OCI-LY7 (cell line): Measurements from ENCODE around the gene SUCLA2. TPM values are rescaled to one million over a fixed set of nuclear protein-coding genes. Genes with fewer than 3 reads are reported as not detected.

Experiments
- BruUV-seq: library from RNA; stranded (reverse); fragments of 400-500 nt; replicated peaks from 2 replicates; lab custom pipeline; 2021; lab: Mats Ljungman, UMichigan
- CTCF ChIA-PET: fragments of 300-600 bp; sonication (Branson Sonifier 250); formaldehyde crosslinking; loops from one replicate; lab custom pipeline; 2022; ENCODE audit warnings: antibody characterized with exemption; ENCODE audit not compliant: unreplicated experiment; lab: Charles Lee
- POLR2A ChIA-PET: fragments of 300-600 bp; sonication (Branson Sonifier 250); formaldehyde crosslinking; loops from one replicate; lab custom pipeline; 2022; ENCODE audit warnings: antibody characterized with exemption; lab: Charles Lee
- DNase-seq: peaks from one replicate; pipeline ENCODE4 v3.0.0-alpha.2; 2015; ENCODE audit warnings: low spot score
- H2AFZ ChIP-seq: fragments of 200-600 bp; sonication (generic), shearing (Covaris generic); 2 replicates; pipeline ENCODE4 v1.6.1; 2014; ENCODE audit warnings: mild to moderate bottlenecking, antibody characterized with exemption, low read length, moderate library complexity
- H3K27ac ChIP-seq: fragments of 200-600 bp; sonication (generic); 2 replicates; pipeline ENCODE4 v1.5.1; 2014; ENCODE audit warnings: mixed run types, low read depth, mild to moderate bottlenecking, moderate library complexity, low read length, inconsistent platforms; ENCODE audit not compliant: poor library complexity, severe bottlenecking
- H3K36me3 ChIP-seq: fragments of 200-600 bp; sonication (generic); 2 replicates; pipeline ENCODE4 v1.6.1; 2014; ENCODE audit warnings: mild to moderate bottlenecking, antibody characterized with exemption, low read length, moderate library complexity, mixed read lengths; ENCODE audit not compliant: insufficient read depth
- H3K4me1 ChIP-seq: fragments of 200-600 bp; sonication (generic); 2 replicates; pipeline ENCODE4 v1.5.1; 2014; ENCODE audit warnings: mild to moderate bottlenecking, low read length; ENCODE audit not compliant: insufficient read depth, poor library complexity, severe bottlenecking
- H3K4me2 ChIP-seq: fragments of 200-600 bp; sonication (generic); 2 replicates; pipeline ENCODE4 v1.6.1; 2014; ENCODE audit warnings: mild to moderate bottlenecking, low read length
- H3K4me3 ChIP-seq: fragments of 200-600 bp; sonication (generic); 2 replicates; pipeline ENCODE4 v1.5.1; 2014; ENCODE audit warnings: mild to moderate bottlenecking, low read depth, low read length; ENCODE audit not compliant: poor library complexity, severe bottlenecking
- H3K79me2 ChIP-seq: fragments of 200-600 bp; sonication (generic); 2 replicates; pipeline ENCODE4 v1.6.1; 2016; ENCODE audit warnings: low read depth, mild to moderate bottlenecking, low read length, moderate library complexity, mixed read lengths; ENCODE audit not compliant: insufficient read depth
- H3K9me2 ChIP-seq: fragments of 200-600 bp; sonication (generic); 2 replicates; pipeline ENCODE4 v1.6.1; 2016; ENCODE audit warnings: mild to moderate bottlenecking, low read length, mixed read lengths; ENCODE audit not compliant: insufficient read depth
- H3K9me3 ChIP-seq: fragments of 200-600 bp; sonication (generic); 2 replicates; pipeline ENCODE4 v1.6.1; 2014; ENCODE audit warnings: mild to moderate bottlenecking, mixed run types, low read length, mixed read lengths
- H4K20me1 ChIP-seq: fragments of 200-600 bp; sonication (generic); 2 replicates; pipeline ENCODE4 v1.6.1; 2014; ENCODE audit warnings: mild to moderate bottlenecking, antibody characterized with exemption, low read length, moderate library complexity, mixed read lengths; ENCODE audit not compliant: insufficient read depth
- CTCF ChIP-seq: fragments of 200-600 bp; sonication (generic); conservative IDR thresholded peaks from 2 replicates; pipeline ENCODE4 v1.5.1; 2014; ENCODE audit warnings: mild to moderate bottlenecking, antibody characterized with exemption, low read length, moderate library complexity, mixed read lengths
- EZH2phosphoT487 ChIP-seq: fragments of 200-600 bp; sonication (generic); IDR thresholded peaks from 2 replicates; pipeline ENCODE4 v1.6.1; 2018; ENCODE audit warnings: low read depth, borderline replicate concordance, mild to moderate bottlenecking, mixed run types, antibody characterized with exemption, low read length, moderate library complexity, mixed read lengths
- intact Hi-C: fragments of 100-400 bp; cut with micrococcal nuclease; formaldehyde crosslinking; loops from one replicate; pipeline ENCODE4 v1.10.0; 2022; ENCODE audit not compliant: unreplicated experiment
- total RNA-seq, 2 experiments: library from RNA; depleted of rRNA in 1 of 2; stranded (reverse); fragments of >200 nt in 1 of 2; shearing (Covaris generic) in 1 of 2; gene quantifications; 2 replicates each; pipeline ENCODE4 v1.2.3, GENCODE V29; 2014 to 2022

Gene SUCLA2
- total RNA-seq, 2 experiments from 2014 or later: 22.9 to 46.7 TPM

- no peaks in the 10 kb centered on the region for H4K20me1 ChIP-seq
- ChIA-PET CTCF (no interaction called here), POLR2A (interaction anchor here (0.6 kb wide), 1 partner anchor 912 kb away, joined by 3 read pairs; no protein-coding TSS in a partner anchor)
- H2AFZ ChIP-seq: no peak overlapping the region
- no peaks in the 10 kb centered on the region for H3K4me1 ChIP-seq
- no peaks in the 10 kb centered on the region for H3K36me3 ChIP-seq
- no peak overlapping the region for H3K4me3 ChIP-seq
- no peak for DNase-seq
- H3K4me2 ChIP-seq: no peak overlapping the region
- H3K9me3 ChIP-seq: 0 out of 2 replicates have a peak, but pooled peaks cover 9% of the 10 kb centered on the region
- no peak overlapping the region for H3K27ac ChIP-seq
- no peaks in the 10 kb centered on the region for H3K9me2 ChIP-seq
- BruUV-seq: no TSS peak
- intact Hi-C loops: no loop called here
- no peaks in the 10 kb centered on the region for H3K79me2 ChIP-seq
- TF ChIP-seq EZH2phosphoT487: no peak
- TF ChIP-seq CTCF: no peak
These were observed 67.8 kb downstream of the SUCLA2 start for GRCh38 chr13:47932950-47933923.

GRCh38 chr13:47930649-47931165 lies 70.4 kb downstream of the SUCLA2 start:
- DNase-seq: no peak
- ChIA-PET POLR2A (no interaction called here), CTCF (no interaction called here)
- Histone ChIP-seq H3K4me1 (no peaks in the 10 kb centered on the region), H3K36me3 (no peaks in the 10 kb centered on the region), H3K27ac (no peak overlapping the region), H3K4me3 (no peak overlapping the region), H3K79me2 (no peaks in the 10 kb centered on the region), H3K9me2 (no peaks in the 10 kb centered on the region), H3K4me2 (no peak overlapping the region), H3K9me3 (no peaks in the 10 kb centered on the region), H2AFZ (no peak overlapping the region), H4K20me1 (no peaks in the 10 kb centered on the region)
- intact Hi-C loops: no loop called here
- BruUV-seq: no TSS peak
- TF ChIP-seq CTCF (no peak), EZH2phosphoT487 (no peak)

GRCh38 chr13:47929156-47929555 lies 71.9 kb downstream of the SUCLA2 start:
- CTCF ChIA-PET: no interaction called here
- no TSS peak for BruUV-seq

More at GRCh38 chr13:47929156-47929555, 71.9 kb downstream of the SUCLA2 start:
- Histone ChIP-seq H3K4me2 (no peak overlapping the region), H3K27ac (no peak overlapping the region), H3K79me2 (no peaks in the 10 kb centered on the region), H3K36me3 (no peaks in the 10 kb centered on the region), H3K4me1 (no peaks in the 10 kb centered on the region), H3K9me2 (no peaks in the 10 kb centered on the region), H2AFZ (no peak overlapping the region), H4K20me1 (no peaks in the 10 kb centered on the region), H3K9me3 (no peaks in the 10 kb centered on the region), H3K4me3 (no peak overlapping the region)
- intact Hi-C loops: no loop called here
- POLR2A ChIA-PET: no interaction called here
- DNase-seq: no peak
- TF ChIP-seq CTCF (no peak), EZH2phosphoT487 (no peak)
